ENCODE data around the gene MRPL9.
A peak's percentile ranks its signal among the peaks of the same experiment; 100 is the strongest.

MRPL9 gene

GRCh38 chr1:151729157-151729965 is 33.9 kb downstream of the MRPL9 start:
- no peak for DNase-seq

GRCh38 chr1:151728151-151729054 is 34.9 kb downstream of the MRPL9 start:
- DNase-seq, result no peak

GRCh38 chr1:151723726-151724370 is 39.4 kb downstream of the MRPL9 start:
- no peak for DNase-seq

- DNase-seq, result no peak
These were observed 41.3 kb downstream of the MRPL9 start for GRCh38 chr1:151721788-151722510.

- peak; percentile 20 for DNase-seq
These were observed 42.1 kb downstream of the MRPL9 start, which contains the start of gene RIIAD1 for GRCh38 chr1:151720974-151721787. RIIAD1 (plus strand) TSS chr1:151721522; CDS start chr1:151721537, 15 bp downstream.

- no peak for DNase-seq
These were observed 42.7 kb downstream of the MRPL9 start for GRCh38 chr1:151720554-151720953.

- no peak for DNase-seq
These were observed 43.2 kb downstream of the MRPL9 start for GRCh38 chr1:151720125-151720524.

- DNase-seq, result no peak
These were observed 44.6 kb downstream of the MRPL9 start for GRCh38 chr1:151718666-151719065.

GRCh38 chr1:151718011-151718431 is 45.3 kb downstream of the MRPL9 start:
- no peak for DNase-seq

- no peak for DNase-seq
These were observed 46.3 kb downstream of the MRPL9 start, which contains the start of gene CELF3 for GRCh38 chr1:151716771-151717631. CELF3 (minus strand) TSS chr1:151716803; CDS start chr1:151716020, 783 bp downstream.

- DNase-seq, result no peak
These were observed 46.9 kb downstream of the MRPL9 start for GRCh38 chr1:151716405-151716762.

- DNase-seq, result no peak
These were observed 47.4 kb downstream of the MRPL9 start for GRCh38 chr1:151715726-151716404.

- DNase-seq, result no peak
These were observed 48.2 kb downstream of the MRPL9 start for GRCh38 chr1:151714820-151715725.

- no peak for DNase-seq
These were observed 49.4 kb downstream of the MRPL9 start for GRCh38 chr1:151713874-151714273.

- DNase-seq, result no peak
These were observed 50.3 kb downstream of the MRPL9 start for GRCh38 chr1:151713044-151713443.

GRCh38 chr1:151711951-151712350 is 51.3 kb downstream of the MRPL9 start:
- DNase-seq, result no peak

- no peak for DNase-seq
These were observed 52.1 kb downstream of the MRPL9 start for GRCh38 chr1:151711044-151711800.
